WTC11 (cell line): Measurements from ENCODE around the gene MB.

ENCODE experiments used
- ARID4B ChIP-seq: sonication (generic); formaldehyde crosslinking; IDR thresholded peaks from 2 replicates; pipeline ENCODE4 v1.8.0; 2023; ENCODE audit warnings: missing genetic modification reagents, mild to moderate bottlenecking, borderline replicate concordance
- ATF3 ChIP-seq: sonication (generic); formaldehyde crosslinking; conservative IDR thresholded peaks from 2 replicates; pipeline ENCODE4 v1.8.1; 2022; ENCODE audit warnings: mild to moderate bottlenecking, missing genetic modification reagents
- CREB1 ChIP-seq: sonication (generic); formaldehyde crosslinking; IDR thresholded peaks from 2 replicates; pipeline ENCODE4 v1.8.0; 2023; ENCODE audit warnings: mild to moderate bottlenecking, missing genetic modification reagents
- CTCF ChIP-seq: fragments of 200-600 bp; IDR thresholded peaks from 2 replicates; pipeline ENCODE4 v1.8.0; 2022; ENCODE audit warnings: antibody characterized with exemption
- MAX ChIP-seq: sonication (generic); formaldehyde crosslinking; IDR thresholded peaks from 2 replicates; pipeline ENCODE4 v1.8.0; 2022; ENCODE audit warnings: mild to moderate bottlenecking, missing genetic modification reagents
- ZMAT4 ChIP-seq: fragments of 250-450 bp; sonication (Bioruptor Pico); IDR thresholded peaks from 2 replicates; pipeline ENCODE4 v1.9.0; 2021; ENCODE audit warnings: mild to moderate bottlenecking

- TF ChIP-seq CTCF: no peak
- TF ChIP-seq CREB1: no peak
- TF ChIP-seq ATF3 (CRISPR knock-in tag): no peak
- no peak for TF ChIP-seq ZMAT4 (CRISPR knock-in tag)
- no peak for TF ChIP-seq MAX (CRISPR knock-in tag)
- no peak for TF ChIP-seq ARID4B (CRISPR knock-in tag)
These were observed 36.1 kb downstream of the MB start for GRCh38 chr22:35581023-35581413.
